NOMO-1 (cell line): ENCODE data around the gene TMEM61.
"Not testable (repeated sequence)": the region's sequence is repeated elsewhere in the genome, so short reads cannot be mapped to it uniquely, and the experiment has no call there.

Experiments
- DNase-seq, 2 experiments: peaks; one replicate each; lab custom pipeline; 2025; ENCODE audit not compliant: unreplicated experiment in 2 of 2; lab: John Stamatoyannopoulos, UW

TMEM61 gene

GRCh38 chr1:54959241-54959640 lies 21.2 kb upstream of the TMEM61 start:
- DNase-seq, result peak; percentile 21 to 48

- no peak for DNase-seq
Measured at GRCh38 chr1:54962612-54963395, 17.6 kb upstream of the TMEM61 start.

GRCh38 chr1:54963829-54964228 lies 16.6 kb upstream of the TMEM61 start:
- not testable (repeated sequence) for DNase-seq

GRCh38 chr1:54965624-54966340 lies 14.6 kb upstream of the TMEM61 start:
- peak; percentile 92 to 98 for DNase-seq

- no peak for DNase-seq
Measured at GRCh38 chr1:54967372-54967771, 13.1 kb upstream of the TMEM61 start.

- no peak for DNase-seq
Measured at GRCh38 chr1:54968551-54968950, 11.9 kb upstream of the TMEM61 start.

- no peak for DNase-seq
Measured at GRCh38 chr1:54969879-54970278, 10.5 kb upstream of the TMEM61 start.

GRCh38 chr1:54970901-54971300 lies 9.5 kb upstream of the TMEM61 start:
- DNase-seq, result no peak

GRCh38 chr1:54971317-54971791 lies 9.1 kb upstream of the TMEM61 start:
- peak; percentile 35 to 52 for DNase-seq

- DNase-seq, result no peak
Measured at GRCh38 chr1:54972436-54972835, 8.0 kb upstream of the TMEM61 start.

- DNase-seq, result no peak
Measured at GRCh38 chr1:54973205-54973921, 7.1 kb upstream of the TMEM61 start.

GRCh38 chr1:54975356-54976108 lies 4.9 kb upstream of the TMEM61 start:
- DNase-seq, result no peak

- no peak for DNase-seq
Measured at GRCh38 chr1:54976747-54977146, 3.7 kb upstream of the TMEM61 start.

GRCh38 chr1:54977533-54978297 lies 2.7 kb upstream of the TMEM61 start:
- DNase-seq, result no peak

GRCh38 chr1:54978528-54979326 lies 1.7 kb upstream of the TMEM61 start:
- no peak for DNase-seq

GRCh38 chr1:54979327-54979891 lies 1.0 kb upstream of the TMEM61 start:
- no peak for DNase-seq

- DNase-seq, result no peak
Measured at GRCh38 chr1:54980046-54980527, 341 bp upstream of the TMEM61 start.

- DNase-seq, result no peak
Measured at GRCh38 chr1:54981466-54981865, 1.0 kb downstream of the TMEM61 start.

GRCh38 chr1:54982739-54983138 lies 2.3 kb downstream of the TMEM61 start:
- no peak for DNase-seq
